T-cell (primary cell): Measurements from ENCODE around the gene PRPH. TPM values are rescaled to one million over a fixed set of nuclear protein-coding genes. Genes with fewer than 3 reads are reported as not detected.

Experiments
- ATAC-seq, 4 experiments: fragments of 200-7000 bp in 3 of 4; fragments of 150-1000 bp in 1 of 4; cut with Tn5 transposase; replicated peaks in 1 of 4; 1 replicate in 3 of 4; 2 replicates in 1 of 4; pipeline ENCODE4 v1.10.0; 2021; ENCODE audit warnings: moderate library complexity in 3 of 4, mild to moderate bottlenecking in 2 of 4, moderate number of reproducible peaks in 1 of 4
- CTCF ChIA-PET, 2 donors: fragments of 300-600 bp; sonication (Branson Sonifier 250); formaldehyde crosslinking; loops; one replicate each; lab custom pipeline; 2022; ENCODE audit warnings: antibody characterized with exemption in 2 of 2; lab: Charles Lee
- POLR2A ChIA-PET, 2 donors: fragments of 300-600 bp; sonication (Branson Sonifier 250); formaldehyde crosslinking; loops; one replicate each; lab custom pipeline; 2022; ENCODE audit warnings: antibody characterized with exemption in 2 of 2; lab: Charles Lee
- DNase-seq, 35 experiments: peaks; one replicate each; pipeline versions ENCODE4 v3.0.0 to v3.0.0-alpha.2; 2013 to 2023
- H3K27ac ChIP-seq: one replicate; pipeline ENCODE4 v1.5.1; 2013; ENCODE audit warnings: low read length
- H3K27me3 ChIP-seq, 2 experiments: replicated peaks in 1 of 2; 1 replicate in 1 of 2; 2 replicates in 1 of 2; pipeline versions ENCODE4 v1.6.1 to v1.7.0; 2013; ENCODE audit warnings: low read length in 1 of 2, mixed read lengths in 1 of 2; ENCODE audit not compliant: control insufficient read depth in 2 of 2, insufficient read depth in 2 of 2; ENCODE audit errors: extremely low read depth in 1 of 2
- H3K36me3 ChIP-seq, 2 donors: 1 replicate in 1 of 2; 2 replicates in 1 of 2; pipeline versions ENCODE4 v1.6.1 to v1.7.0; 2013; ENCODE audit warnings: low read length in 1 of 2; ENCODE audit not compliant: control insufficient read depth in 2 of 2, insufficient read depth in 1 of 2; ENCODE audit errors: extremely low read depth in 1 of 2
- H3K4me1 ChIP-seq, 2 experiments: 1 replicate in 1 of 2; 2 replicates in 1 of 2; pipeline versions ENCODE4 v1.6.1 to v1.7.0; 2013; ENCODE audit warnings: low read length in 2 of 2, mixed read lengths in 1 of 2; ENCODE audit not compliant: insufficient read depth in 2 of 2, control insufficient read depth in 1 of 2; ENCODE audit errors: extremely low read depth in 1 of 2
- H3K4me3 ChIP-seq, 2 donors: 1 replicate in 1 of 2; 2 replicates in 1 of 2; pipeline versions ENCODE4 v1.5.1 to v1.7.0; 2013; ENCODE audit warnings: mild to moderate bottlenecking in 2 of 2, low read length in 1 of 2, moderate library complexity in 1 of 2; ENCODE audit not compliant: control insufficient read depth in 1 of 2; ENCODE audit errors: extremely low read depth in 1 of 2
- H3K9me3 ChIP-seq: 2 replicates; pipeline ENCODE4 v1.7.0; 2013
- H3K27ac Mint-ChIP-seq, 2 donors: one replicate each; pipeline ENCODE4 v1.8.0; 2020 to 2021; ENCODE audit warnings: mild to moderate bottlenecking in 2 of 2, mixed read lengths in 2 of 2
- H3K27me3 Mint-ChIP-seq, 2 donors: one replicate each; pipeline ENCODE4 v1.8.0; 2021 to 2022; ENCODE audit warnings: mixed read lengths in 2 of 2
- H3K36me3 Mint-ChIP-seq: one replicate; pipeline ENCODE4 v1.8.0; 2021; ENCODE audit warnings: mixed read lengths
- H3K4me1 Mint-ChIP-seq, 3 donors: one replicate each; pipeline ENCODE4 v1.8.0; 2020 to 2022; ENCODE audit warnings: mixed read lengths in 3 of 3, mild to moderate bottlenecking in 1 of 3
- H3K4me3 Mint-ChIP-seq, 3 donors: one replicate each; pipeline ENCODE4 v1.8.0; 2020 to 2022; ENCODE audit warnings: mild to moderate bottlenecking in 3 of 3, mixed read lengths in 3 of 3, moderate library complexity in 3 of 3
- H3K9me3 Mint-ChIP-seq, 3 donors: one replicate each; pipeline ENCODE4 v1.8.0; 2020 to 2022; ENCODE audit warnings: mixed read lengths in 3 of 3
- WGBS: methylation state at CpG from one replicate; pipeline ENCODE4 v1.1.5; 2013; ENCODE audit warnings: missing lambda C conversion rate; ENCODE audit not compliant: insufficient coverage; 5-methylcytosine and 5-hydroxymethylcytosine counted together
- total RNA-seq, 35 experiments: library from RNA in 6 of 35; stranded (reverse) in 6 of 35; fragments of 120-200 nt in 1 of 35; gene quantifications; one replicate each; pipeline versions ENCODE4 v1.2.1 to v1.2.4 and lab custom pipeline; 2013 to 2026

PRPH gene
- total RNA-seq, 5 donors from 2014 or later (not counting 1 experiment from before 2014, with no cell fraction given), result not detected

DNA sequence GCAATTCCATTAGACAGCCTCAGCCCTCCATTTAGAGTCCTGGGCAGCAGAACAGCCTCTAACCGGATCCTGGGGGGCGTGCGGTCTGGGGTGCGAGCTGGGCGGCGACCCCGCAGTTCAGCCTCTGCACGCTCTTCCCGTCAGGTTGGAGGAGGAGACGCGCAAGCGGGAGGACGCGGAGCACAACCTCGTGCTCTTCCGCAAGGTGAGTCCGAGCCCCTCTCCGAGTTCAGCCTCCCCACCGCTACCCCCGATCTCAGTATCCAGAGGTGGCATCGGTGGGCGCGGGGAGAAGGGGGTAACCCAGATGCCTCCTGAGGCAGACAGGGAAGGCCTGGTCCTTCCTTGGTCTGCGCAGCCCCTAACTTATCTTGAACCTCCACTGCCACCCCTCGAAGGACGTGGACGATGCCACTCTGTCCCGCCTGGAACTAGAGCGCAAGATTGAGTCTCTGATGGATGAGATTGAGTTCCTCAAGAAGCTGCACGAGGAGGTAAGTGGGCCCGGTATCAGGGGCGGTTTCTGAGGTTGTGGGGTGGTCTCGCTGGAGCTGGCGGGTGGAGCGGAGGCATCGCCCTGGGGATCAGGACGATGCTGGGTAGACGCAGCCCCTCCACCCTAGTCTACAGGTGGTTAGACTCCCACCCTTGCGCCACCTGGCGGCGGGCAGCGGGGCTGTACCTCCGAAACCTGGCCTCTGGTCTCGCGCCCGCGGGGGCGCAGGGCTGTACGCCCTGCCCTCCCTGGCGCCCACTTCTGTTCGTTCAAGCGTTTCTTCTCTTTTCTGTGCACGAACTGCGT, 1.3 kb downstream of the PRPH start:
- peaks cover 9 to 24% (median 17%) of the 10 kb centered on the region in 3 donors for H3K4me1 Mint-ChIP-seq
- H3K36me3 Mint-ChIP-seq, result no peaks in the 10 kb centered on the region
- H3K4me1 ChIP-seq, result peaks cover 0 to 30% of the 10 kb centered on the region in 2 experiments
- ATAC-seq (peak; percentile 75 to 87 (median 77)), DNase-seq (peak in 33 of 35 experiments; percentile 25 to 78 (median 55))
- H3K27ac Mint-ChIP-seq, result no peak overlapping the region
- H3K4me3 Mint-ChIP-seq, result peak overlapping the region; percentile 54 to 70 (median 65)
- ChIA-PET POLR2A (no interaction called here), CTCF (interaction anchor here in 1 of 2 donors (1.2 to 2.7 kb wide), 3 partner anchors 41 to 218 kb away, joined by 5 to 9 read pairs (median 6); partner anchors contain the start of genes C1QL4 and DNAJC22)
- no peaks in the 10 kb centered on the region for H3K36me3 ChIP-seq
- no peaks in the 10 kb centered on the region for H3K9me3 ChIP-seq
- no peaks in the 10 kb centered on the region for H3K9me3 Mint-ChIP-seq
- WGBS, result 25% methylated on average over 40 of the region's 54 CpGs
- no peak overlapping the region for H3K27ac ChIP-seq
- peaks cover 35 to 51% of the 10 kb centered on the region in 2 donors for H3K27me3 Mint-ChIP-seq
- peaks cover 12 to 73% of the 10 kb centered on the region in 2 experiments for H3K27me3 ChIP-seq
- H3K4me3 ChIP-seq, result peak overlapping the region; percentile 30 to 58

DNA sequence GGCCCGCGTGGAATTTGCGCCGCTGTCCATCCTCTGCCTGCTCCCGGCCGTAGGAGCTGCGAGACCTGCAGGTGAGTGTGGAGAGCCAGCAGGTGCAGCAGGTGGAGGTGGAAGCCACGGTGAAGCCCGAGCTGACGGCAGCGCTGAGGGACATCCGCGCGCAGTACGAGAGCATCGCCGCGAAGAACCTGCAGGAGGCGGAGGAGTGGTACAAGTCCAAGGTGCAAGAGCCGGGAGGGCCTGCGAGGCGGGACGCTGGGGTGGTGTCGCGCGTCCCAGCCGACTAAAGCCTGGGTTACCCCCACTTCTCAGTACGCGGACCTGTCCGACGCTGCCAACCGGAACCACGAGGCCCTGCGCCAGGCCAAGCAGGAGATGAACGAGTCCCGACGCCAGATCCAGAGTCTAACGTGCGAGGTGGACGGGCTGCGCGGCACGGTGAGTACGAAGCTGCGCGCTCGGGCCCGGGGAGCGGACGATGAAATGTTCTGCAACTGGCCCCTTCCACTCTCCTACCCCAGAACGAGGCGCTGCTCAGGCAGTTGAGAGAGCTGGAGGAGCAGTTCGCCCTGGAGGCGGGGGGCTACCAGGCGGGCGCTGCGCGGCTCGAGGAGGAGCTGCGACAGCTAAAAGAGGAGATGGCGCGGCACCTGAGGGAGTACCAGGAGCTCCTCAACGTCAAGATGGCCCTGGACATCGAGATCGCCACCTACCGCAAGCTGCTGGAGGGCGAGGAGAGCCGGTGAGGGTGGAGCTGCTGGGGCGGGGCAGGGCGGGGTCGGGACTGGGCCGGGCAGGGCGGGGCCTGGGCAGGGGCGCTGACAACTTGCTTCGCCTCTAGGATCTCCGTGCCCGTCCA, 2.1 kb downstream of the PRPH start:
- ChIA-PET CTCF (interaction anchor here (0.5 to 2.7 kb wide), 7 partner anchors 26 to 247 kb away, joined by 3 to 9 read pairs (median 4); partner anchors contain the start of genes C1QL4 (in 1 of the 2) and TROAP (in 1 of the 2)), POLR2A (no interaction called here)
- no peaks in the 10 kb centered on the region for H3K9me3 Mint-ChIP-seq
- H3K4me3 Mint-ChIP-seq, result peak overlapping the region; percentile 54 to 70 (median 65)
- no peaks in the 10 kb centered on the region for H3K9me3 ChIP-seq
- H3K27ac Mint-ChIP-seq, result no peak overlapping the region
- DNase-seq (peak in 28 of 35 experiments; percentile 3 to 52 (median 26)), ATAC-seq (peak; percentile 57 to 75 (median 62))
- H3K36me3 ChIP-seq, result no peaks in the 10 kb centered on the region
- H3K4me1 ChIP-seq, result peaks cover 0 to 30% of the 10 kb centered on the region in 2 experiments
- peaks cover 9 to 27% (median 17%) of the 10 kb centered on the region in 3 donors for H3K4me1 Mint-ChIP-seq
- no peak overlapping the region for H3K27ac ChIP-seq
- H3K27me3 ChIP-seq, result peaks cover 12 to 74% of the 10 kb centered on the region in 2 experiments
- H3K36me3 Mint-ChIP-seq, result no peaks in the 10 kb centered on the region
- 9% methylated on average over 62 of the region's 77 CpGs for WGBS
- H3K27me3 Mint-ChIP-seq, result peaks cover 41 to 48% of the 10 kb centered on the region in 2 donors
- H3K4me3 ChIP-seq, result peak overlapping the region; percentile 30 to 58

DNA sequence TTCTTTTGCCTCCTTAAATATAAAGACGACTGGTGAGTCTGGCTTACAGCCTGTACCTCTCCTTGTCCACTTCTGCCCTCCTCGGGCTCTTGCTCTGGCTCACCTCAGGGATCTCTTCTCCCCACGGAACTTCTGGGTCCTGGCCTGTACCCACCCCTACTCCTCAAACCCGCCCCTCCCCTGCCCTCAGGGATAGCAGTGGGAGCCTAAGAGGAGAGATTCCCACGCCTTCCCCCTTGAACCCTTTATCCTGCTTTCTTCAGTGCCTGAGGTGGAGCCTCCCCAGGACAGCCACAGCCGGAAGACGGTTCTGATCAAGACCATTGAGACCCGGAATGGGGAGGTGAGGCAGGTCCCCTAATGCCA, 2.7 kb downstream of the PRPH start:
- no peaks in the 10 kb centered on the region for H3K9me3 Mint-ChIP-seq
- no peak overlapping the region for H3K27ac ChIP-seq
- no peak for ATAC-seq
- peaks cover 9 to 27% (median 17%) of the 10 kb centered on the region in 3 donors for H3K4me1 Mint-ChIP-seq
- POLR2A ChIA-PET, result no interaction called here
- CTCF ChIA-PET, result interaction anchor here in 1 of 2 donors (0.6 to 1.4 kb wide), 5 partner anchors 25 to 246 kb away, joined by 3 to 6 read pairs (median 4); partner anchors contain the start of genes C1QL4 and TROAP
- peaks cover 0 to 30% of the 10 kb centered on the region in 2 experiments for H3K4me1 ChIP-seq
- no peak for DNase-seq
- no peak overlapping the region for H3K27ac Mint-ChIP-seq
- peaks cover 8 to 74% of the 10 kb centered on the region in 2 experiments for H3K27me3 ChIP-seq
- H3K36me3 Mint-ChIP-seq, result no peaks in the 10 kb centered on the region
- H3K36me3 ChIP-seq, result no peaks in the 10 kb centered on the region
- H3K4me3 ChIP-seq, result no peak overlapping the region
- H3K9me3 ChIP-seq, result no peaks in the 10 kb centered on the region
- H3K4me3 Mint-ChIP-seq, result peak overlapping the region; percentile 9 to 70 (median 25)
- WGBS, result 7% methylated on average over 2 of the region's 8 CpGs
- peaks cover 43 to 49% of the 10 kb centered on the region in 2 donors for H3K27me3 Mint-ChIP-seq

DNA sequence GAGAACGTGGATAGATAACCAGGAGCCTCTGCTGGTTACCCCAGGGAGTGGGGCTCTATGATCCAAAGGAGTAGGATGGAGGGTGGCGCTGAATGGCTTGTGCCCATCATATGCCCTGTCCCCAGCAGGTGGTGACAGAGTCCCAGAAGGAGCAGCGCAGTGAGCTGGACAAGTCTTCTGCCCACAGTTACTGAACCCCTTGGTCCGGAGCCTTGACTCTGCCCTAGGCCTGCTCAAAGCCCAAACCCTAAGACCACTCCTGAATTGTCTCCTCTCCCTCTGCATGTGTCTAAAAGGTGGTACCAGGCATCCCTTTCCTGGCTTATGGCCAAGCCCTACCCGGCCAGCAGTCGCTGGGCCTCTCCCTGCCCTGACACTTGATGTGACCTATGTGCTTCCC, 3.2 kb downstream of the PRPH start:
- H3K9me3 Mint-ChIP-seq, result no peaks in the 10 kb centered on the region
- peak overlapping the region in 1 of 3 donors; percentile 70 for H3K4me3 Mint-ChIP-seq
- ChIA-PET CTCF (interaction anchor here in 1 of 2 donors (1.0 to 1.4 kb wide), 2 partner anchors 25 to 49 kb away, joined by 3 to 5 read pairs; partner anchors contain the start of genes DNAJC22 and TROAP), POLR2A (no interaction called here)
- ATAC-seq (no peak), DNase-seq (no peak)
- H3K36me3 ChIP-seq, result no peaks in the 10 kb centered on the region
- H3K4me1 ChIP-seq, result peaks cover 0 to 30% of the 10 kb centered on the region in 2 experiments
- peaks cover 8 to 69% of the 10 kb centered on the region in 2 experiments for H3K27me3 ChIP-seq
- H3K36me3 Mint-ChIP-seq, result no peaks in the 10 kb centered on the region
- peaks cover 9 to 27% (median 17%) of the 10 kb centered on the region in 3 donors for H3K4me1 Mint-ChIP-seq
- no peak overlapping the region for H3K27ac ChIP-seq
- H3K9me3 ChIP-seq, result no peaks in the 10 kb centered on the region
- no peak overlapping the region for H3K4me3 ChIP-seq
- H3K27ac Mint-ChIP-seq, result no peak overlapping the region
- 40% methylated on average over 6 of the region's 6 CpGs for WGBS
- peaks cover 48 to 53% of the 10 kb centered on the region in 2 donors for H3K27me3 Mint-ChIP-seq

DNA sequence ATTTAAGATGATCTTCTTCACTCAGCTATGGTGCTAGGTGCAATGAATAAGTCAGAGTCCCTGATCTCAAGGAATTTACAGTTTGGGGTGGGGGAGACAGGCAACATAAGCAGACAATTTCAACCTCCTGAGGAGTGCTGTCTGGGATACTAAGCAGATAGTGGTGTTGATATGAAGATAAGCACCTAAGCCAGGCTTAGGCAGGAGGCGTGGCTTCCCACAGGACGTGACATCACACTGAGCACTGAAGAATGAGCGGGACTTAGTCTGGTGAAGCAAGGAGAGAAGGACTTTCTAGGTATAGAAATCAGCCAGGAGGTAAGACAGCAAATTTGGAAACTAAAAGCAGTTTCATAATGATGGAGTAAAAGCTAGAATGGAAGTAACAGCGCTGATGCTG, 6.8 kb downstream of the PRPH start:
- Histone ChIP-seq H3K4me1 (peaks cover 0 to 12% of the 10 kb centered on the region in 2 experiments), H3K27me3 (peaks cover 5 to 41% of the 10 kb centered on the region in 2 experiments), H3K9me3 (no peaks in the 10 kb centered on the region), H3K4me3 (no peak overlapping the region), H3K27ac (no peak overlapping the region), H3K36me3 (no peaks in the 10 kb centered on the region)
- H3K4me1 Mint-ChIP-seq, result peaks cover 9 to 20% (median 14%) of the 10 kb centered on the region in 3 donors
- peaks cover 42 to 50% of the 10 kb centered on the region in 2 donors for H3K27me3 Mint-ChIP-seq
- CTCF ChIA-PET, result interaction anchor here in 1 of 2 donors (0.8 kb wide), 1 partner anchor 13 kb away, joined by 3 read pairs; no protein-coding TSS in a partner anchor
- H3K27ac Mint-ChIP-seq, result no peak overlapping the region
- POLR2A ChIA-PET, result no interaction called here
- no peaks in the 10 kb centered on the region for H3K36me3 Mint-ChIP-seq
- ATAC-seq (no peak), DNase-seq (no peak)
- 28% methylated on average over 3 of the region's 4 CpGs for WGBS
- H3K9me3 Mint-ChIP-seq, result no peaks in the 10 kb centered on the region
- no peak overlapping the region for H3K4me3 Mint-ChIP-seq
